GM12874 (cell line): Measurements from ENCODE around the gene BCL10.

Experiments
- TF ChIP-seq, protein P1 (sequence below): IDR thresholded peaks from 2 replicates; pipeline ENCODE4 v1.5.1; 2011; ENCODE audit warnings: low read depth, mild to moderate bottlenecking, control low read depth, low read length, moderate library complexity; ENCODE audit not compliant: insufficient read depth

Gene BCL10

DNA sequence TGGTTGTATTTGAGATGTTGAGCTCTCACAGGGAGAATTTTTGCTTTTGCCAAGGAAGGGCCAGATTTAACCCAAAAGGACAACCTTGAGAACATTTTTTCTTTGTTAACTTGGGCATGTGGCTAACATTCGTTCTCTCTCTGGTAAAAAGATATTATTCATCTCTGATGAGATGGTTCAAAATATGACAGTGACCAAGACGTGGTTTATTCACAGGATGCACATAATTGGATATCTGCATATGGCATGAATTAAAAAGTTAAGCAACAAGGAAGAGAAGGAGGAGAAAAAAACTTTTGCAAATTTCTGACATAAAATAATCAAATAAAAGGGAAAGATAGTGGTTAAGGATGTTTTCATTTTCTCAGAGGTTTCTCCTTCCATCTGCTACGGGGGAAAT, 43.1 kb upstream of the BCL10 start:
- TF ChIP-seq, protein P1, sequence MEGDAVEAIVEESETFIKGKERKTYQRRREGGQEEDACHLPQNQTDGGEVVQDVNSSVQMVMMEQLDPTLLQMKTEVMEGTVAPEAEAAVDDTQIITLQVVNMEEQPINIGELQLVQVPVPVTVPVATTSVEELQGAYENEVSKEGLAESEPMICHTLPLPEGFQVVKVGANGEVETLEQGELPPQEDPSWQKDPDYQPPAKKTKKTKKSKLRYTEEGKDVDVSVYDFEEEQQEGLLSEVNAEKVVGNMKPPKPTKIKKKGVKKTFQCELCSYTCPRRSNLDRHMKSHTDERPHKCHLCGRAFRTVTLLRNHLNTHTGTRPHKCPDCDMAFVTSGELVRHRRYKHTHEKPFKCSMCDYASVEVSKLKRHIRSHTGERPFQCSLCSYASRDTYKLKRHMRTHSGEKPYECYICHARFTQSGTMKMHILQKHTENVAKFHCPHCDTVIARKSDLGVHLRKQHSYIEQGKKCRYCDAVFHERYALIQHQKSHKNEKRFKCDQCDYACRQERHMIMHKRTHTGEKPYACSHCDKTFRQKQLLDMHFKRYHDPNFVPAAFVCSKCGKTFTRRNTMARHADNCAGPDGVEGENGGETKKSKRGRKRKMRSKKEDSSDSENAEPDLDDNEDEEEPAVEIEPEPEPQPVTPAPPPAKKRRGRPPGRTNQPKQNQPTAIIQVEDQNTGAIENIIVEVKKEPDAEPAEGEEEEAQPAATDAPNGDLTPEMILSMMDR = no peak

DNA sequence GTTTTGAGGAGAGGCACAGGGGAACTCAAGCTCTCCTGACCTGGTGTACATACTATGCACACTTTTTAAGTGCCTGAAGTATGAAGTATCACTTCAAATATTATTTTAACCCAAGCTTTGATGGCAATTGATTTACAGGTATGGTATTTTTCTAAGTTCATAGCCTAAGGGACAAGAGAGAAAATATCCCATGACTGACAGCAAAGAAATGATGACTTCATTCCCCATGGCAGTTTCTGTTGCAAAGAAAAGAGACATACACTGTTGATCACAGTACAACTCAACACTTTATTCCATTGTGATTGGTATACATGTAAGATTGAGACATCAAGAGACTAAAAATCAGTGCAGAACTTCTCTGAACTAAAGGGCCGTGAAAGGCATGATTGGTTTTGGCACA, 41.8 kb upstream of the BCL10 start:
- TF ChIP-seq, protein P1 = no peak

DNA sequence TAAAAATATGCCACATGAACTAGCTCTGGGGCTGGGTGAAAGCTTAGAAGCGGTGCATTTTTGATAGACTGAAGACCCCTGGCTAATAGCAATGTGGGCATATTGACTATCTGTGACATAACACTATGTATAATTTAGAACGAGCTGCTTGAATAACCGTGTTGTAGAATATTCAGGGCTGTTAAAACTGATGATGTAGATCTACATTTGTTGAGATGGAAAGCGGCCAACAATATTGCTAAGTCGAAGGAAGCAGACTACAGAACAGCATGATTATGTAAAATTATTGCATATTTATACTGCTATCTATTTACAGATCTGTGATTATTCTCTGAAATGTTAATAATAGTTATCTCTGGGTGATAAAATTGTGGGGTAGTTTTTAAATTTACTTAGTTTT, 41.1 kb upstream of the BCL10 start:
- TF ChIP-seq, protein P1 = no peak

DNA sequence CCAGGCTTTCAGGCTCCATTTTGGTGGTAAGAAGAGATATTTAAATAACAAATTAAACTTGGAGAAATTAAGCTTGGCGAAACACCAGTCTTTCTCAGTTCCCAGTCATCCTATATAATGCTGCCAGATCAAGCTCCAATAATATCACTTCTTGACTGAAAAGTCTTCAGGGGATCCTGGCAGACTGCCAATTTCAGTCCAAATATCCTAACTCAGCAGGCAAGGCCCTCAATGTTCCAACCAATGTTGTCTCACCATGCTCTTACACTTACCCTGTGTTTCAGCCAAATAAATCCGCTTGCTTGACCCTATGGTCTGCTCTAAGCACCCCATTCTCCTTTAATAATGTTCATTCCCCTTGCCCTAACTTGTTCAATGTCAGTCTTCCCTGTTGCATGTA, 39.9 kb upstream of the BCL10 start:
- TF ChIP-seq, protein P1 = no peak

DNA sequence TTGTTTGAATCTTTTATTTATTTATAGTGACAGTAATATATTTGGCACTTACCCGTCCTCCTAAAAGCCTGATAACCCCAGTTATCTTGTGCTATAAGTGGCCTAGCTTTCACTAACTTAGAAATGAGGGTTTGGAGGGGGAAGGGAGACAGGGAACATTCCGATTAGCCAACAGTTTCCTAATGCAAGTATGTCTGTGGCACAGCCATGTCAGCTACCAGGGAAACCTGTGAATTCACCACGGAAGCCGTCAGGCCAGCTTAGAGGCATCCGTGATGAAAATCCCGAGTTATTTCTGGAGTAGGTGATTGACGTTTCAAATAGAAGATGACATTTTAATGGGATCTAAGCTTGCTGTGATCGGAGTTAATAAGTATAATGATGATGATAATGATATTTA, 39.4 kb upstream of the BCL10 start:
- TF ChIP-seq, protein P1 = no peak

DNA sequence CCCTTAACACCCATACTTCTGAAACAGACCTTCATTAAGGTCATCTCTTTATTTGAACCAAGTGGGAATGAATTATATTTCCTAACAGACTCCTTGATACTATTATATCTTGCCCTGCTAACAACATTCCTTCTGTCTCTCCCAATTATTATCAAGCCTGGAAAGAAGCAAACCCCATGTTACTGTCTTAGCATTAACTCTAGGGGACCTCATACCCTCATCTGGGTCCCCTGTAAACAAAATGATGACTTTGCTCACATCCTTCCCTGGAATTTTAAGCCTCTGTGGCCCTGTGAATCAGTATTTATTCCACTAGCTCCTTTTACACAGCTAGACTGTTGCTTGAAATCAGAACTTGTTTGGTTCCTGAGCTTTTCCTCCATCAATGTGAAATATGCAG, 38.3 kb upstream of the BCL10 start:
- TF ChIP-seq, protein P1 = no peak

DNA sequence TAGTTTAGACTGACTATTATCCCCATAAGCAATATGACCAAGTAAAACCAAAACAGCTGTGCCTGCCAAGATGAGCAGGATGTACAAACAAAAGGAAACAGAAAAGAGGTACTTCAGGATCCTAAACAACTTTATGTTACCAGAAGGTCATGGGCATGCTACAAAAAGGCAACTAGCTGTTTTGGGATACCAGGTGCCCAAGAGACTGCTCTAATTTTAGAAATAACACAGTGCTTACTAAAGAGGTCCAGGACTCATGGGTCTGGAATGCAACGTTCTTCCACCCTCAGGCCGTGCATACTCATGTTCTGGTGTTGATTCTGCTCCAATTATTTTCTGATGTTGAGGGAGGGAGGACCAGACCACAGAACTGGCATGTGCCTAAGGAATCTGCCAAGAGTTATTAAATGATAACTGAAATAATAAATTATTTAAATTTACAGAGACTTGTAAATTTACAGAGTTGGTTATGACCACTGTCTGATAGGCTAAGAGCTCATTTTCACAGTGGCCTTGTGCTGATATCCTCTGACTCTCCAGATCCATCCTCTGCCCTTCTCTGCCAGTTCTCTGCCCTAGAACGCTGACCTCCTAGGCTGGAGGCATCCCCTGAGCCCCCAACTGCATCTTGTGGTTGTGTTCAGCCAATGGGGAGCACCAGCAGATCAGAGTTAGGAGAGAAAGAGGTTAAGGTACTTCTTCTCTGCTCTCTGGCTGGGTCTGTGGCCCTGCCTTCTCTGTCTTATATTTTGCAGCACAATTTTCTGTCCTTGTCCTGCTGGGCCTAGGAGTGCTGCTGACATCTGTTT, 37.7 kb upstream of the BCL10 start:
- TF ChIP-seq, protein P1 = no peak
